OCI-LY3 (cell line): ENCODE results near the gene PRRT2.
A peak's percentile ranks its signal among the peaks of the same experiment; 100 is the strongest.

ENCODE experiments used
- H2AFZ ChIP-seq: fragments of 200-600, 300-600 bp; shearing (Covaris generic); 2 replicates; pipeline ENCODE4 v1.6.0; 2014; ENCODE audit warnings: antibody characterized with exemption, low read depth, low read length
- H3K27ac ChIP-seq: fragments of 200-600, 300-600 bp; sonication (generic); 2 replicates; pipeline ENCODE4 v1.5.1; 2014; ENCODE audit warnings: mild to moderate bottlenecking, low read length, moderate library complexity, mixed read lengths
- H3K27me3 ChIP-seq: fragments of 200-600, 300-600 bp; sonication (generic); 2 replicates; pipeline ENCODE4 v1.6.1; 2014; ENCODE audit warnings: low read depth, low read length, mixed read lengths
- H3K36me3 ChIP-seq: fragments of 200-600, 300-600 bp; sonication (generic); replicated peaks from 2 replicates; pipeline ENCODE3; 2014; ENCODE audit warnings: low read depth, low read length, mixed read lengths
- H3K4me1 ChIP-seq: fragments of 300-600, 200-600 bp; sonication (generic); 2 replicates; pipeline ENCODE4 v1.6.1; 2014; ENCODE audit warnings: low read length, mixed read lengths
- H3K4me2 ChIP-seq: fragments of 200-600, 300-600 bp; sonication (generic); 2 replicates; pipeline ENCODE4 v1.6.1; 2014; ENCODE audit warnings: low read length, mixed read lengths
- H3K4me3 ChIP-seq: fragments of 300-600, 200-600 bp; sonication (generic); 2 replicates; pipeline ENCODE4 v1.5.1; 2014; ENCODE audit warnings: antibody characterized with exemption, mild to moderate bottlenecking, low read length, moderate library complexity
- H3K79me2 ChIP-seq: fragments of 300-600, 200-600 bp; shearing (Covaris generic); 2 replicates; pipeline ENCODE4 v1.6.1; 2014; ENCODE audit warnings: mild to moderate bottlenecking, low read length, mixed read lengths
- H3K9ac ChIP-seq: fragments of 300-600, 200-600 bp; shearing (Covaris generic); 2 replicates; pipeline ENCODE4 v1.6.0; 2014; ENCODE audit warnings: mild to moderate bottlenecking, low read length, moderate library complexity
- H3K9me3 ChIP-seq: fragments of 200-600, 300-600 bp; shearing (Covaris generic); 2 replicates; pipeline ENCODE4 v1.6.1; 2014; ENCODE audit warnings: low read length, mixed read lengths; ENCODE audit not compliant: insufficient read depth
- H4K20me1 ChIP-seq: fragments of 200-600, 300-600 bp; sonication (generic); 2 replicates; pipeline ENCODE4 v1.6.1; 2016; ENCODE audit warnings: low read length, mixed read lengths; ENCODE audit not compliant: insufficient read depth
- EZH2phosphoT487 ChIP-seq: fragments of 200-600 bp; shearing (Covaris generic); IDR thresholded peaks from 2 replicates; pipeline ENCODE4 v1.6.1; 2018; ENCODE audit warnings: antibody characterized with exemption, mixed run types, low read depth
- TF ChIP-seq, protein P1 (sequence below): fragments of 200-600, 300-600 bp; sonication (generic); IDR thresholded peaks from 2 replicates; pipeline ENCODE4 v1.5.1; 2014; ENCODE audit warnings: antibody characterized with exemption, low read length, low read depth

PRRT2 gene

DNA sequence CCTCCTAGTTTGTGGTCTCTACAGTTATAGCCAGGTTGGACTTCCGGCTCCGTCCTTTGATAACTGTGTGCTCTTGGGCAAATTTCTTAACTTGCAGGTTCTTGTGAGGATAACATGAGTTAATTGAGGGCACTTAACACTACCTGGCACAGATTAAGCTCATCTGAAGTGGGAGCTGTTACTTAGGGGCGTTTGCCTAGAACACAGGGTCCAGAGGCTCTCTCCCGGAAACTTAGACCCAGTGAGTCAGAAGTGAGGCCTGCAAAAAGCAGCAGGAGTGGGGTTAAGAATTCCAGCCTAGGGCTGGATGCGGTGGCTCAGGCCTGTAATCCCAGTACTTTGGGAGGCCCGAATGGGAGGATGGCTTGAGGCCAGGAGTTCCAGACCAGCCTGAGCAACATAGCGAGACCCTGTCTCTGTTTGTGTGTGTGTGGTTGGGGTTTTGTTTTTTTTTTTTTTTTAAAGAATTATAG lies 9.7 kb downstream of the PRRT2 start:
- Histone ChIP-seq H3K4me2 (no peak overlapping the region), H3K4me1 (peaks cover 33% of the 10 kb centered on the region), H2AFZ (no peak overlapping the region), H3K27ac (no peak overlapping the region), H3K9ac (no peak overlapping the region), H4K20me1 (peaks cover 12% of the 10 kb centered on the region; the same call in 1 of the 2 replicates), H3K79me2 (peaks cover 26% of the 10 kb centered on the region), H3K27me3 (no peaks in the 10 kb centered on the region), H3K36me3 (peaks cover 35% of the 10 kb centered on the region), H3K4me3 (no peak overlapping the region), H3K9me3 (no peaks in the 10 kb centered on the region)
- TF ChIP-seq, protein P1, sequence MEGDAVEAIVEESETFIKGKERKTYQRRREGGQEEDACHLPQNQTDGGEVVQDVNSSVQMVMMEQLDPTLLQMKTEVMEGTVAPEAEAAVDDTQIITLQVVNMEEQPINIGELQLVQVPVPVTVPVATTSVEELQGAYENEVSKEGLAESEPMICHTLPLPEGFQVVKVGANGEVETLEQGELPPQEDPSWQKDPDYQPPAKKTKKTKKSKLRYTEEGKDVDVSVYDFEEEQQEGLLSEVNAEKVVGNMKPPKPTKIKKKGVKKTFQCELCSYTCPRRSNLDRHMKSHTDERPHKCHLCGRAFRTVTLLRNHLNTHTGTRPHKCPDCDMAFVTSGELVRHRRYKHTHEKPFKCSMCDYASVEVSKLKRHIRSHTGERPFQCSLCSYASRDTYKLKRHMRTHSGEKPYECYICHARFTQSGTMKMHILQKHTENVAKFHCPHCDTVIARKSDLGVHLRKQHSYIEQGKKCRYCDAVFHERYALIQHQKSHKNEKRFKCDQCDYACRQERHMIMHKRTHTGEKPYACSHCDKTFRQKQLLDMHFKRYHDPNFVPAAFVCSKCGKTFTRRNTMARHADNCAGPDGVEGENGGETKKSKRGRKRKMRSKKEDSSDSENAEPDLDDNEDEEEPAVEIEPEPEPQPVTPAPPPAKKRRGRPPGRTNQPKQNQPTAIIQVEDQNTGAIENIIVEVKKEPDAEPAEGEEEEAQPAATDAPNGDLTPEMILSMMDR, result no peak
- no peak for TF ChIP-seq EZH2phosphoT487

DNA sequence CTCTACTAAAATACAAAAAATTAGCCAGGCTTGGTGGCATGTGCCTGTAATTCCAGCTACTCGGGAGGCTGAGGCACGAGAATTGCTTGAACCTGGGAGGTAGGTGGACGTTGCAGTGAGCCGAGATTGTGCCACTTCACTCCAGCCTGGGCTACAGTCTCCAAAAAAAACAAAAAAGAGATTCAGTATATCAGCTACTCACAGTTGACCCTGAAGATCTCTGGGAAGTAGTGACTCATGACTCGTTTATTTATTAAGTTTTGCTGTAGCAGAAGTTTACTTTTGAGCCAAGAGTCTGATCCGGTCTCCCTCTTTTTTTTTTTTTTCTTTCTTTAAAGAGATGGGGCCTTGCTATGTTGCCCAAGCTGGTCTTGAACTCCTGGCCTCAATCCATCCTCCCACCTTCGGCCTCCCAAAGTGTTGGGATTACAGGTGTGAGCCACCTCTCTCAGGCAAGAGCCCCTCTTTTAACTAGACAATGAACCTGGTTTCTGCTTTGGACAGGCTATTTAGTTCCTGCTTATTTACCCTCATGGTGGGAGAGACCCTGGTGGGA lies 12.7 kb downstream of the PRRT2 start:
- H3K4me3 ChIP-seq, result no peak overlapping the region
- H3K9me3 ChIP-seq, result no peaks in the 10 kb centered on the region
- no peak overlapping the region for H3K27ac ChIP-seq
- no peak overlapping the region for H2AFZ ChIP-seq
- peaks cover 7% of the 10 kb centered on the region for H3K79me2 ChIP-seq
- TF ChIP-seq EZH2phosphoT487, result no peak
- TF ChIP-seq, protein P1, result no peak
- peaks cover 18% of the 10 kb centered on the region for H3K36me3 ChIP-seq
- peak overlapping the region; percentile 16; the same call in 1 of the 2 replicates for H3K4me2 ChIP-seq
- 0 out of 2 replicates have a peak, but pooled peaks cover 2% of the 10 kb centered on the region for H3K27me3 ChIP-seq
- H3K9ac ChIP-seq, result no peak overlapping the region
- H3K4me1 ChIP-seq, result peaks cover 26% of the 10 kb centered on the region
- H4K20me1 ChIP-seq, result peaks cover 10% of the 10 kb centered on the region; the same call in 1 of the 2 replicates

DNA sequence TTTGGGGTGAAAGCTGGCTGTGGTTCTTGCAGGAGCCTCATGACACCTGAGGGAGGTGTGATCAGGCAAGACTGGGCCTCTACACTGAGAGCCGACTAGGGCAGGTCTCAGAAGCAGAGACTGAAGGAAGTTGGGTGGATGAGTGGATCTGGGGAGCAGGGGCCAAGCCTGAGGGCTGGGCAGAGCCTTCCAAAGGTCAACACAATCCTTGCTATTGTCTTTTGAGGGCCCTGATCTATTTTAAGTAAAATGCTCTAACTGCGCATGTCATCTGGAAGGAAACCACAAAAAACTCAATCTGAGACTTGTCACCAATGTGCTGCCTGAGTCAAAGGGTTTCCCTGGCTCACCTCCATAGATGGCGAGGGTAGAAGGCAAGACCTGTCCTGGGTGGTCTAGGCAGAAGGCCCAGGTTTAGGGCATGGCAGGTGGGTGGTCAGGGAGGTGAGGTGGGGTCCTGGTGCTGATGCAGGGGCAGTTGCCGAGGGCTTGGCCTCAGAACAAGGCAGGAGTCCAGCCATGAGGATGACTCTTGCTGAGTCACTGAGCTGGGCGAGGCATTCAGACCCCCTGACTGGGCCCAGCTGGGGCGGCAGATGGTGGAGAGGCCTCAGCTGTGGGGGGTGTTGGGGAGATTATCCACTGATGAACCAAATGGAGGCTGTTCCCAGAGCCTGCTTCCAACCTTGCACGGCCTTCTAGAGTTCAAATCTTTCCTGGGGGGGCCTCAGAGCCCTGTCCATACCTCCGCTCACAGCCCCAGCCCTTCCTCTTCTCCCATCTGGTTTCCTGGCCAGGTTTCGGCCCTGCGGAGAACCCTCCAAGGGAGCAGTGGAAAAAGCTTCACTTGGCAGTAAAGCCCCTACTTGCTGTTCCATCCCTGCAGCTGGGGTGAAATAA lies 13.4 kb downstream of the PRRT2 start:
- peaks cover 16% of the 10 kb centered on the region for H3K36me3 ChIP-seq
- H4K20me1 ChIP-seq, result 0 out of 2 replicates have a peak, but pooled peaks cover 5% of the 10 kb centered on the region
- no peaks in the 10 kb centered on the region for H3K9me3 ChIP-seq
- H3K27ac ChIP-seq, result no peak overlapping the region
- H3K27me3 ChIP-seq, result 0 out of 2 replicates have a peak, but pooled peaks cover 2% of the 10 kb centered on the region
- TF ChIP-seq, protein P1, result no peak
- TF ChIP-seq EZH2phosphoT487, result no peak
- H3K9ac ChIP-seq, result no peak overlapping the region
- peaks cover 18% of the 10 kb centered on the region for H3K4me1 ChIP-seq
- peaks cover 7% of the 10 kb centered on the region for H3K79me2 ChIP-seq
- H2AFZ ChIP-seq, result no peak overlapping the region
- peak overlapping the region; percentile 16; the same call in 1 of the 2 replicates for H3K4me2 ChIP-seq
- H3K4me3 ChIP-seq, result no peak overlapping the region

DNA sequence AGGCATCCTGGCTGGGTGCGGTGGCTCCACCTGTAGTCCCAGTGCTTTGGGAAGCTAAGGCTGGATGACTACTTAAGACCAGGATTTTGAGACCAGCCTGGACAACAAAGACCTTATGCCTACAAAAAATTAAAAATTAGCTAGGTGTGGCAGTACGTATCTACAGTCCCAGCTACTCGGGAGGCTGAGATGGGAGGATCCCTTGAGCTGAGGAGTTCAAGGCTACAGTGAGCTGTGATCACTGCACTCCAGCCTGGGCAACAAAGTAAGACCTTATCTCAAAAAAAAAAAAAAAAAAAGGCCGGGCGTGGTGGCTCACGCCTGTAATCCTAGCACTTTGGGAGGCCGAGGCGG lies 14.3 kb downstream of the PRRT2 start:
- H3K27ac ChIP-seq, result no peak overlapping the region
- no peak overlapping the region for H3K4me2 ChIP-seq
- H3K4me3 ChIP-seq, result no peak overlapping the region
- H3K4me1 ChIP-seq, result peaks cover 10% of the 10 kb centered on the region
- H2AFZ ChIP-seq, result no peak overlapping the region
- H4K20me1 ChIP-seq, result no peaks in the 10 kb centered on the region
- H3K9ac ChIP-seq, result no peak overlapping the region
- no peak for TF ChIP-seq EZH2phosphoT487
- TF ChIP-seq, protein P1, result no peak
- no peaks in the 10 kb centered on the region for H3K9me3 ChIP-seq
- 0 out of 2 replicates have a peak, but pooled peaks cover 2% of the 10 kb centered on the region for H3K27me3 ChIP-seq
- H3K79me2 ChIP-seq, result no peaks in the 10 kb centered on the region
- peaks cover 7% of the 10 kb centered on the region for H3K36me3 ChIP-seq
